MM.1S (cell line): ENCODE measurements around the gene GORAB.

Experiments
- DNase-seq: peaks from one replicate; pipeline ENCODE4 v3.0.0-alpha.2; 2015
- H2AFZ ChIP-seq: fragments of 300-600 bp; sonication (generic); 2 replicates; pipeline ENCODE4 v1.6.0; 2016; ENCODE audit warnings: antibody characterized with exemption, low read length
- H3F3A ChIP-seq: fragments of 300-600 bp; sonication (generic); 2 replicates; pipeline ENCODE4 v1.6.1; 2016; ENCODE audit warnings: mild to moderate bottlenecking, antibody characterized with exemption, low read length, moderate library complexity, mixed read lengths; ENCODE audit not compliant: insufficient read depth
- H3K27ac ChIP-seq: fragments of 300-600 bp; sonication (generic); 2 replicates; pipeline ENCODE4 v1.5.1; 2016; ENCODE audit warnings: mild to moderate bottlenecking, low read length
- H3K27me3 ChIP-seq: fragments of 300-600 bp; sonication (generic); replicated peaks from 2 replicates; pipeline ENCODE4 v1.6.0; 2016; ENCODE audit warnings: low read length; ENCODE audit not compliant: insufficient read depth
- H3K36me3 ChIP-seq: fragments of 300-600 bp; sonication (generic); replicated peaks from 2 replicates; pipeline ENCODE4 v1.6.1; 2016; ENCODE audit warnings: mild to moderate bottlenecking, low read length, mixed read lengths; ENCODE audit not compliant: insufficient read depth
- H3K4me1 ChIP-seq: fragments of 300-600 bp; sonication (generic); 2 replicates; pipeline ENCODE4 v1.6.1; 2016; ENCODE audit warnings: low read length, mixed read lengths
- H3K4me2 ChIP-seq: fragments of 300-600 bp; sonication (generic); 2 replicates; pipeline ENCODE4 v1.6.0; 2016; ENCODE audit warnings: low read depth, low read length
- H3K4me3 ChIP-seq: fragments of 300-600 bp; sonication (generic); 2 replicates; pipeline ENCODE4 v1.5.1; 2016; ENCODE audit warnings: low read length, mixed read lengths
- H3K79me2 ChIP-seq: fragments of 300-600 bp; sonication (generic); 2 replicates; pipeline ENCODE4 v1.6.1; 2016; ENCODE audit warnings: mixed run types, low read length, mixed read lengths
- H3K9ac ChIP-seq: fragments of 300-600 bp; sonication (generic); 2 replicates; pipeline ENCODE4 v1.6.1; 2016; ENCODE audit warnings: low read length, mixed read lengths
- H3K9me2 ChIP-seq: fragments of 300-600 bp; sonication (generic); replicated peaks from 2 replicates; pipeline ENCODE4 v1.6.1; 2016; ENCODE audit warnings: mild to moderate bottlenecking, low read length, mixed read lengths; ENCODE audit not compliant: insufficient read depth
- H3K9me3 ChIP-seq: fragments of 300-600 bp; sonication (generic); replicated peaks from 2 replicates; pipeline ENCODE4 v1.6.1; 2016; ENCODE audit warnings: mild to moderate bottlenecking, low read length, mixed read lengths; ENCODE audit not compliant: insufficient read depth
- H4K20me1 ChIP-seq: fragments of 300-600 bp; sonication (generic); 2 replicates; pipeline ENCODE4 v1.6.1; 2016; ENCODE audit warnings: mild to moderate bottlenecking, low read length, moderate library complexity, mixed read lengths; ENCODE audit not compliant: insufficient read depth
- CTCF ChIP-seq: fragments of 300-600 bp; sonication (generic); IDR thresholded peaks from 2 replicates; pipeline ENCODE4 v1.5.1; 2016; ENCODE audit warnings: antibody characterized with exemption, low read length, mixed read lengths
- EZH2 ChIP-seq: fragments of 300-600 bp; sonication (generic); optimal IDR thresholded peaks from 2 replicates; pipeline ENCODE3; 2017; ENCODE audit warnings: low read depth, mild to moderate bottlenecking, antibody characterized with exemption, low read length, mixed read lengths
- EZH2phosphoT487 ChIP-seq: fragments of 300-600 bp; sonication (generic); IDR thresholded peaks from 2 replicates; pipeline ENCODE4 v1.6.1; 2018; ENCODE audit warnings: antibody characterized with exemption, low read length

GORAB gene

GRCh38 chr1:170491291-170491690, 40.7 kb upstream of the GORAB start:
- Histone ChIP-seq H3K27ac (no peak overlapping the region), H3K9me2 (no peaks in the 10 kb centered on the region), H3K36me3 (no peaks in the 10 kb centered on the region), H3K4me1 (no peaks in the 10 kb centered on the region), H4K20me1 (no peaks in the 10 kb centered on the region), H3K4me3 (no peak overlapping the region), H3K27me3 (no peaks in the 10 kb centered on the region), H3K9me3 (no peaks in the 10 kb centered on the region), H3K4me2 (no peak overlapping the region), H3F3A (no peaks in the 10 kb centered on the region), H2AFZ (0 out of 2 replicates have a peak overlapping the region, but pooled peaks have one; percentile 11), H3K79me2 (no peaks in the 10 kb centered on the region), H3K9ac (no peak overlapping the region)
- TF ChIP-seq EZH2: no peak
- DNase-seq: no peak

- Histone ChIP-seq H2AFZ (no peak overlapping the region), H3F3A (no peaks in the 10 kb centered on the region), H3K36me3 (no peaks in the 10 kb centered on the region), H3K9me3 (no peaks in the 10 kb centered on the region), H3K79me2 (no peaks in the 10 kb centered on the region), H3K4me3 (no peak overlapping the region), H3K4me2 (no peak overlapping the region), H3K27me3 (no peaks in the 10 kb centered on the region), H3K27ac (no peak overlapping the region), H3K4me1 (no peaks in the 10 kb centered on the region), H3K9me2 (no peaks in the 10 kb centered on the region), H3K9ac (no peak overlapping the region), H4K20me1 (no peaks in the 10 kb centered on the region)
- no peak for TF ChIP-seq CTCF
- no peak for TF ChIP-seq EZH2
- no peak for TF ChIP-seq EZH2phosphoT487
- no peak for DNase-seq
Measured at GRCh38 chr1:170494369-170494768, 37.6 kb upstream of the GORAB start.

DNA sequence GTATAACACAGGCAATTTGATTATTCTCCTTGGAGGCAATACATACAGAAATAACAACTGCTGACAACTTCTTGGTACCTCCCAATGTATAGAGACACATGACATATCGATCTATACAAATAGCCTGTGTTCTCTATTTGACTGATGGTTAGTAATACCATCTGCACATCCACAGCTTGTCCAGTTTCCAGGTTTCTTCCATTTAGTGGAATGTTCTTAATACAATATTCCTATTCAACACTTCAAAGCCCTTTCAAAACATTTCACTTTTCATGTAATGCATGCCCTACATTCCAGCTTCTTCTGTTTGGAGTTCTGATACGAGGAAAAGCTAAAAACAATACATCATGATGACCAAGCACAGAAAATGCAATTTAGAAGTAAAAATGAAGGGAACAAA, 37.0 kb upstream of the GORAB start:
- Histone ChIP-seq H2AFZ (no peak overlapping the region), H3K4me3 (no peak overlapping the region), H3K4me1 (no peaks in the 10 kb centered on the region), H3K9me2 (no peaks in the 10 kb centered on the region), H3K79me2 (no peaks in the 10 kb centered on the region), H3K9ac (no peak overlapping the region), H3F3A (no peaks in the 10 kb centered on the region), H3K27me3 (no peaks in the 10 kb centered on the region), H4K20me1 (no peaks in the 10 kb centered on the region), H3K4me2 (no peak overlapping the region), H3K27ac (no peak overlapping the region), H3K9me3 (no peaks in the 10 kb centered on the region), H3K36me3 (no peaks in the 10 kb centered on the region)
- DNase-seq: no peak
- no peak for TF ChIP-seq EZH2
- TF ChIP-seq EZH2phosphoT487: no peak
- TF ChIP-seq CTCF: no peak

DNA sequence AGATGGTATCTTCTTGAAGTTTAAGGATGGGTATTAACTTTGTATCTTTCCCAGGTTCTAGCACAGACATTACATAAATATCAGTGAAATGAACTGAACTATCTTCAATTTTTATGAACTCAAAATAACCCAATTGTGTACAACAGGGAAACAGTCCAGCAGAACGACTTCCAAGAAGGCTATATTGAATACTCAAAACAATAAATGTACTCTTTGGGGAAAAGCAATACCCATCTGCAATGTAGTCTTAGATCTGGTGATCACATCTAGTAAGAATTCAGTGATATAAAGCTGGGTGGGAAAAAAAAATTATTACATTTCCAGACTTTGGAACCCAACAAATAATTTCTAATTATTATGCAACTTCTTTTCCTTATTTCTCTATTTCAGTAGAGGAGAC, 33.1 kb upstream of the GORAB start:
- DNase-seq: no peak
- Histone ChIP-seq H3K4me2 (no peak overlapping the region), H3K9me2 (no peaks in the 10 kb centered on the region), H3K27ac (no peak overlapping the region), H3K4me3 (no peak overlapping the region), H2AFZ (no peak overlapping the region), H3K36me3 (no peaks in the 10 kb centered on the region), H4K20me1 (no peaks in the 10 kb centered on the region), H3K4me1 (no peaks in the 10 kb centered on the region), H3K27me3 (no peaks in the 10 kb centered on the region), H3K79me2 (no peaks in the 10 kb centered on the region), H3K9ac (no peak overlapping the region), H3K9me3 (no peaks in the 10 kb centered on the region), H3F3A (no peaks in the 10 kb centered on the region)
- no peak for TF ChIP-seq EZH2
- no peak for TF ChIP-seq EZH2phosphoT487
- no peak for TF ChIP-seq CTCF
